Measurements from ENCODE around the gene TRMT1L. TPM values are rescaled to one million over a fixed set of nuclear protein-coding genes. Genes with fewer than 3 reads are reported as not detected.

The TRMT1L gene
- total RNA-seq, 1 experiment from 2014 or later: 24.3 TPM

DNA sequence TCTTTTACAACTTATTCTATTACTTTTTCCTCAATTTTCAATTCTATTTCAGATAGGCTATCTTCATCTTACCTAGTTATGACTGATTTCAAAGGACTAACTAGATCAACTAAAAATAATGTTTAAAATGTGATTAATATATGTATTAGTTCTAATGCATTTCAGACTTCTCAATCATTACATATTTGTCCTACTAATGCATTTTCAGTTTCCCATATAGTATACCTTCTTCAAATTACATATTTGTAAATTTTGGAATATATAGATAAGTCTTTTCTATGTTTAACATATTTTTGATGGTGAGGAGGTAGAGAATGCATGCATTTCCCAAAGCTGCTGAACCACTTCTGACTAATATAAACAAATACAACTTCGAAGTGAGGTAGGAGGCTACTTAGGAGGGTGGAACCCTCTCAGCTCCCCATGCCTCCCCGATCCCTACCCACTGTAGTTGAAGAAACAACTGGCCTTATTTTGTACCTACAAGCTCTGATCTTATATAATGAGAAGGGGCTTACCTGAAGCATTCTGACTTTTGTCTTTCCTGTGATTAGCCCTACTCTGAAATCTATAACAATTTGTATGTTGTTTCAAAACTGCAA, 1.7 kb downstream of the TRMT1L start:
- Histone ChIP-seq H3K36me3 (ENCODE audit: insufficient read depth, low read length, poor library complexity, severe bottlenecking) (peaks cover 14% of the 10 kb centered on the region), H3K4me1 (ENCODE audit: insufficient read depth, low read length, poor library complexity, severe bottlenecking) (peaks cover 13% of the 10 kb centered on the region), H3K9me3 (ENCODE audit: low read depth, low read length, poor library complexity, severe bottlenecking) (no peaks in the 10 kb centered on the region), H3K4me3 (ENCODE audit: low read depth, low read length, poor library complexity, severe bottlenecking) (peak overlapping the region; percentile 91), H3K27ac (ENCODE audit: low read depth, low read length, poor library complexity, severe bottlenecking) (no peak overlapping the region), H3K27me3 (replicated peaks; ENCODE audit: insufficient read depth, low read depth, low read length, poor library complexity) (no peaks in the 10 kb centered on the region)
- no peak for TF ChIP-seq EZH2 (IDR thresholded peaks at IDR 0.05; ENCODE audit: borderline replicate concordance, low read depth, low read length, poor library complexity, severe bottlenecking)
- TF ChIP-seq, protein P1, sequence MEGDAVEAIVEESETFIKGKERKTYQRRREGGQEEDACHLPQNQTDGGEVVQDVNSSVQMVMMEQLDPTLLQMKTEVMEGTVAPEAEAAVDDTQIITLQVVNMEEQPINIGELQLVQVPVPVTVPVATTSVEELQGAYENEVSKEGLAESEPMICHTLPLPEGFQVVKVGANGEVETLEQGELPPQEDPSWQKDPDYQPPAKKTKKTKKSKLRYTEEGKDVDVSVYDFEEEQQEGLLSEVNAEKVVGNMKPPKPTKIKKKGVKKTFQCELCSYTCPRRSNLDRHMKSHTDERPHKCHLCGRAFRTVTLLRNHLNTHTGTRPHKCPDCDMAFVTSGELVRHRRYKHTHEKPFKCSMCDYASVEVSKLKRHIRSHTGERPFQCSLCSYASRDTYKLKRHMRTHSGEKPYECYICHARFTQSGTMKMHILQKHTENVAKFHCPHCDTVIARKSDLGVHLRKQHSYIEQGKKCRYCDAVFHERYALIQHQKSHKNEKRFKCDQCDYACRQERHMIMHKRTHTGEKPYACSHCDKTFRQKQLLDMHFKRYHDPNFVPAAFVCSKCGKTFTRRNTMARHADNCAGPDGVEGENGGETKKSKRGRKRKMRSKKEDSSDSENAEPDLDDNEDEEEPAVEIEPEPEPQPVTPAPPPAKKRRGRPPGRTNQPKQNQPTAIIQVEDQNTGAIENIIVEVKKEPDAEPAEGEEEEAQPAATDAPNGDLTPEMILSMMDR (conservative IDR thresholded peaks at IDR 0.05; ENCODE audit: low read depth, low read length): no peak
- ChIA-PET CTCF (no interaction called here), POLR2A (ENCODE audit: low non-redundant PET) (no interaction called here)
- DNase-seq (ENCODE audit: low spot score): no peak
- BruUV-seq (replicated peaks): no TSS peak
- intact Hi-C loops (cut with micrococcal nuclease; ENCODE audit: unreplicated experiment): loop anchor here (5.0 kb wide), 2 partner anchors 108 to 183 kb away; partner anchors contain the start of genes NIBAN1 and RNF2

DNA sequence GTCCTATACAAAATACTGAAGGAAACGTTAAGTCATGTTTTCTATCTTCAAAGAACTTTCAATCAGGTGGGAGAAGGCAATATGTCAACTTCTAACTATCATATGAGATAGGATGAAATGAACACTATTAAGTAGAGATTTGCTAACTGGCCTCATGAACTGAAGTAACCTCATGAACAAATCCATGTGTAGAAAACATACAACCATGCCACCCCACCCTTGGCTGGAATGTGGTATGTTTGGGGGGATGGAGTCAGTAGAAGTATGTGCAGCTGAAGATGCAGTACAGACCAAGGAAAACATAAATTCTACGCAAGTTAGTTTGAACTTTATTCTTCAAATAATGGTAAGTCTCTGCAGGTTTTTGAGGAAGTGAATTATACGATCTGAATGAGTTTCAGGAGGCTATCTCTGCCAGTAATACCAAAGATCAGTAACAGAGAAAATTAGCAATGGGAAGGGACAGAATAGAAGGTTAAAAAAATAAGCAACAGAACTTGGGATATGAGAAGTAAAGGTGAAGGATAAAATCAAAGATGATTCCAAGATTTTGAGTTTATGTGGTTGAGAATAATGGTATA, 4.5 kb downstream of the TRMT1L start:
- TF ChIP-seq, protein P1 (conservative IDR thresholded peaks at IDR 0.05; ENCODE audit: low read depth, low read length): no peak
- TF ChIP-seq EZH2 (IDR thresholded peaks at IDR 0.05; ENCODE audit: borderline replicate concordance, low read depth, low read length, poor library complexity, severe bottlenecking): no peak
- peaks cover 34% of the 10 kb centered on the region for H3K36me3 ChIP-seq (ENCODE audit: insufficient read depth, low read length, poor library complexity, severe bottlenecking)
- no peaks in the 10 kb centered on the region for H3K9me3 ChIP-seq (ENCODE audit: low read depth, low read length, poor library complexity, severe bottlenecking)
- BruUV-seq (replicated peaks): no TSS peak
- CTCF ChIA-PET: no interaction called here
- no peak for DNase-seq (ENCODE audit: low spot score)
- no peak overlapping the region for H3K4me3 ChIP-seq (ENCODE audit: low read depth, low read length, poor library complexity, severe bottlenecking)
- no peak overlapping the region for H3K27ac ChIP-seq (ENCODE audit: low read depth, low read length, poor library complexity, severe bottlenecking)
- peaks cover 13% of the 10 kb centered on the region for H3K4me1 ChIP-seq (ENCODE audit: insufficient read depth, low read length, poor library complexity, severe bottlenecking)
- intact Hi-C loops (cut with micrococcal nuclease; ENCODE audit: unreplicated experiment): no loop called here
- H3K27me3 ChIP-seq (replicated peaks; ENCODE audit: insufficient read depth, low read depth, low read length, poor library complexity): no peaks in the 10 kb centered on the region
- POLR2A ChIA-PET (ENCODE audit: low non-redundant PET): no interaction called here

DNA sequence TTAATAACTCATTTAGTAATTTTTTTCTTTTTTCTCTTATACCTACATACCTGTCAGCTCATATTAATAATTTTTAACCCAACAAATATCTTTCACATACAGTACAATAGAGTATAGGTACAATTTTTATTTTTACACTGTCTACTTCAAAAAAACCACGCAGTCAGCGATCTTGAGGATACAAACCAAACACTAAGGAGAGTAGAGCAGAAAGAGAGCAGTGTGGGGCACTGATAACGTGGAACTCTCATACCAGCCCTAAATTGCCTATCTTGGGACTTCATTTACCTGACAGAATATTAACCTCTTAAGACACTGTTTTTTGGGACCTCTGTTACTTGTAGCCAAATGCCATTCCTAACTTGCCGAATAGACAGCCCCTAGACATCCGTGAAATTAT, 5.5 kb downstream of the TRMT1L start:
- BruUV-seq (replicated peaks): no TSS peak
- CTCF ChIA-PET: interaction anchor here (0.6 kb wide), 1 partner anchor 227 kb away, joined by 12 read pairs; no protein-coding TSS in a partner anchor
- Histone ChIP-seq H3K27me3 (replicated peaks; ENCODE audit: insufficient read depth, low read depth, low read length, poor library complexity) (no peaks in the 10 kb centered on the region), H3K9me3 (ENCODE audit: low read depth, low read length, poor library complexity, severe bottlenecking) (no peaks in the 10 kb centered on the region), H3K4me1 (ENCODE audit: insufficient read depth, low read length, poor library complexity, severe bottlenecking) (peaks cover 13% of the 10 kb centered on the region), H3K4me3 (ENCODE audit: low read depth, low read length, poor library complexity, severe bottlenecking) (no peak overlapping the region), H3K27ac (ENCODE audit: low read depth, low read length, poor library complexity, severe bottlenecking) (no peak overlapping the region), H3K36me3 (ENCODE audit: insufficient read depth, low read length, poor library complexity, severe bottlenecking) (peaks cover 39% of the 10 kb centered on the region)
- DNase-seq (ENCODE audit: low spot score): no peak
- intact Hi-C loops (cut with micrococcal nuclease; ENCODE audit: unreplicated experiment): no loop called here
- POLR2A ChIA-PET (ENCODE audit: low non-redundant PET): no interaction called here
- TF ChIP-seq EZH2 (IDR thresholded peaks at IDR 0.05; ENCODE audit: borderline replicate concordance, low read depth, low read length, poor library complexity, severe bottlenecking): no peak
- TF ChIP-seq, protein P1 (conservative IDR thresholded peaks at IDR 0.05; ENCODE audit: low read depth, low read length): no peak

Data from A673 (cell line).